DND-41 (cell line): Measurements from ENCODE around the gene CDH23.

ENCODE experiments used
- ATAC-seq: fragments of 200-7000 bp; cut with Tn5 transposase; 3 replicates; pipeline ENCODE4 v1.9.1; 2021; ENCODE audit warnings: low read depth; ENCODE audit not compliant: insufficient read depth
- DNase-seq: peaks from one replicate; pipeline ENCODE4 v3.0.0-alpha.2; 2020
- H2AFZ ChIP-seq: 2 replicates; pipeline ENCODE4 v1.6.0; 2012; ENCODE audit warnings: low read depth, low read length
- H3K27ac ChIP-seq: 2 replicates; pipeline ENCODE4 v1.5.1; 2012; ENCODE audit warnings: low read length, inconsistent platforms
- H3K27me3 ChIP-seq: fragments of 200-600 bp; sonication (generic); 2 replicates; pipeline ENCODE4 v1.6.0; 2012; ENCODE audit warnings: low read length, mild to moderate bottlenecking, inconsistent platforms; ENCODE audit not compliant: insufficient read depth, poor library complexity
- H3K36me3 ChIP-seq: 2 replicates; pipeline ENCODE4 v1.5.1; 2012; ENCODE audit warnings: low read length, inconsistent platforms; ENCODE audit not compliant: insufficient read depth
- H3K4me1 ChIP-seq: 2 replicates; pipeline ENCODE4 v1.5.1; 2012; ENCODE audit warnings: mild to moderate bottlenecking, low read length; ENCODE audit not compliant: insufficient read depth
- H3K4me2 ChIP-seq: 2 replicates; pipeline ENCODE4 v1.6.0; 2012; ENCODE audit warnings: mild to moderate bottlenecking, moderate library complexity, low read length, inconsistent platforms; ENCODE audit not compliant: insufficient read depth
- H3K4me3 ChIP-seq, 2 experiments: fragments of 200-600 bp in 1 of 2; shearing (Covaris generic) in 1 of 2; 2 replicates each; pipeline ENCODE4 v1.5.1; 2012 to 2016; ENCODE audit warnings: inconsistent platforms in 2 of 2, low read length in 2 of 2, mild to moderate bottlenecking in 2 of 2, low read depth in 1 of 2, moderate library complexity in 1 of 2
- H3K79me2 ChIP-seq: 2 replicates; pipeline ENCODE4 v1.6.0; 2012; ENCODE audit warnings: low read length, inconsistent platforms; ENCODE audit not compliant: insufficient read depth
- H3K9ac ChIP-seq: 2 replicates; pipeline ENCODE4 v1.6.0; 2012; ENCODE audit warnings: low read depth, mild to moderate bottlenecking, inconsistent platforms, low read length, moderate library complexity
- H3K9me3 ChIP-seq: 2 replicates; pipeline ENCODE4 v1.5.1; 2012; ENCODE audit warnings: low read length, moderate library complexity, mild to moderate bottlenecking, inconsistent platforms; ENCODE audit not compliant: insufficient read depth, severe bottlenecking
- H4K20me1 ChIP-seq: 2 replicates; pipeline ENCODE4 v1.6.0; 2012; ENCODE audit warnings: low read length; ENCODE audit not compliant: insufficient read depth
- EZH2 ChIP-seq: IDR thresholded peaks from 3 replicates; pipeline ENCODE4 v1.6.1; 2012; ENCODE audit warnings: borderline replicate concordance, low read depth, mild to moderate bottlenecking, moderate library complexity, low read length, inconsistent platforms; ENCODE audit not compliant: severe bottlenecking
- TF ChIP-seq, protein P1 (sequence below): IDR thresholded peaks from 2 replicates; pipeline ENCODE4 v1.5.1; 2012; ENCODE audit warnings: borderline replicate concordance, low read length, moderate library complexity, mild to moderate bottlenecking; ENCODE audit not compliant: poor library complexity, severe bottlenecking; ENCODE audit errors: extremely low read depth

The CDH23 gene

DNA sequence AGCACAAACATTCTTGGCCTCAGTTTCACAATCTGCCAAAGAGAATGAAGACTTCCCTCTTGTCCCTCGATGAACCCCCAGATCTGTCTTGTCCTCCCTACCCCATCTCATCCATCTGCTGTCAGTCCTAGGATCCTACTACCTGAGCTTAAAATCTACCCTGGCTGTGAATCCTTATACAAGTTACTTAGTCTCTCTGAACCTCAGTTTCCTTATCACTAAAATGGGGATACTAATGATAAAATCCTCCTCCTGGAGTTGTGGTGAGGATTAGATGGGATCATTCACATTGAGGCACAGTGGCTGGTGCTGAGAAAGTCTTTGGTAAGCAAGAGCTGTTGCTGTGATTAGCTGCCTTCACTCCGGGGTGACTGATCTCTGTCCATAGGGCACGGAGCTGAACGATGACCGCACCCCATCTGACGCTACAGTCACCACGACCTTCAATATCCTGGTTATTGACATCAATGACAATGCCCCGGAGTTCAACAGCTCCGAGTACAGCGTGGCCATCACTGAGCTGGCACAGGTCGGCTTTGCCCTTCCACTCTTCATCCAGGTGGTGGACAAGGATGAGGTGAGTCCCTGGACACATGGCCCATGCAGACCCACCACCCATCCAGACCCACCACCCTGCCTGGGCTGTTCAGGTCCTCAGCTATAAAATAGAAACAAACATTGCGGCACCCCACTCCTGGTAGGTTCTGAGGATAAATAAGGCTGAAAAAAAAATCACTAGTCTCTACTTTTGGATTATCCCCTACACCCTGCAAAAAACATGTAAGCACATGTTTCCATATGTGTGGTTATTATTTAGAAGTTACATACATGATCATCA, 220.3 kb downstream of the CDH23 start:
- Histone ChIP-seq H3K27me3 (peaks cover 3% of the 10 kb centered on the region), H3K4me2 (no peak overlapping the region), H3K4me3 (no peak overlapping the region), H3K9me3 (no peaks in the 10 kb centered on the region), H3K36me3 (no peaks in the 10 kb centered on the region), H3K4me1 (no peaks in the 10 kb centered on the region), H2AFZ (no peak overlapping the region), H3K79me2 (no peaks in the 10 kb centered on the region), H4K20me1 (no peaks in the 10 kb centered on the region), H3K27ac (no peak overlapping the region), H3K9ac (no peak overlapping the region)
- no peak for TF ChIP-seq EZH2
- TF ChIP-seq, protein P1, sequence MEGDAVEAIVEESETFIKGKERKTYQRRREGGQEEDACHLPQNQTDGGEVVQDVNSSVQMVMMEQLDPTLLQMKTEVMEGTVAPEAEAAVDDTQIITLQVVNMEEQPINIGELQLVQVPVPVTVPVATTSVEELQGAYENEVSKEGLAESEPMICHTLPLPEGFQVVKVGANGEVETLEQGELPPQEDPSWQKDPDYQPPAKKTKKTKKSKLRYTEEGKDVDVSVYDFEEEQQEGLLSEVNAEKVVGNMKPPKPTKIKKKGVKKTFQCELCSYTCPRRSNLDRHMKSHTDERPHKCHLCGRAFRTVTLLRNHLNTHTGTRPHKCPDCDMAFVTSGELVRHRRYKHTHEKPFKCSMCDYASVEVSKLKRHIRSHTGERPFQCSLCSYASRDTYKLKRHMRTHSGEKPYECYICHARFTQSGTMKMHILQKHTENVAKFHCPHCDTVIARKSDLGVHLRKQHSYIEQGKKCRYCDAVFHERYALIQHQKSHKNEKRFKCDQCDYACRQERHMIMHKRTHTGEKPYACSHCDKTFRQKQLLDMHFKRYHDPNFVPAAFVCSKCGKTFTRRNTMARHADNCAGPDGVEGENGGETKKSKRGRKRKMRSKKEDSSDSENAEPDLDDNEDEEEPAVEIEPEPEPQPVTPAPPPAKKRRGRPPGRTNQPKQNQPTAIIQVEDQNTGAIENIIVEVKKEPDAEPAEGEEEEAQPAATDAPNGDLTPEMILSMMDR: no peak
- ATAC-seq: no peak
- DNase-seq: no peak

DNA sequence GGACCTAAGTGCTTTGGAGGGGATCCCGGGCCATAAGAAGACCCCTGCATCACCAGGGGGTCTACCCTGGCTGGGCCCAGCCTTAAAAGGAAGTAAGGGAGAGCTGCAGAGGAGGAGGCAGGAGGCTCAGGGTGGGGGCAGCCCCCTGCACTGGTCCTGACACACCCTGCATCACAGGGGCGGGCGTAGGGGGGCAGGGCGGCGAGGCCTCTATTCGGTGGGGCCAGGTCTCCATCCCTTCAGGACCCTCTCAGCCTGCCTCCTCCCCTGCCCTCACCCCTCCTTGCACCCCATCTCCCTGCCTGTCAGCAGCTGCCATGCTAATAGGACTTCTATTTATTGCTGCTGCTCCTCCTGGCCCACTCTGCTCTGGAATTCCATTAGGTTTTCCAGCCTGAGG, 221.5 kb downstream of the CDH23 start:
- no peak overlapping the region for H2AFZ ChIP-seq
- ATAC-seq (no peak), DNase-seq (no peak)
- H3K4me3 ChIP-seq: no peak overlapping the region
- TF ChIP-seq EZH2: no peak
- TF ChIP-seq, protein P1: no peak
- H3K4me1 ChIP-seq: no peaks in the 10 kb centered on the region
- no peaks in the 10 kb centered on the region for H3K36me3 ChIP-seq
- H3K9me3 ChIP-seq: no peaks in the 10 kb centered on the region
- no peaks in the 10 kb centered on the region for H3K79me2 ChIP-seq
- no peak overlapping the region for H3K9ac ChIP-seq
- H3K27me3 ChIP-seq: peaks cover 4% of the 10 kb centered on the region
- H4K20me1 ChIP-seq: no peaks in the 10 kb centered on the region; the same call in 1 of the 2 replicates
- no peak overlapping the region for H3K27ac ChIP-seq
- H3K4me2 ChIP-seq: no peak overlapping the region

DNA sequence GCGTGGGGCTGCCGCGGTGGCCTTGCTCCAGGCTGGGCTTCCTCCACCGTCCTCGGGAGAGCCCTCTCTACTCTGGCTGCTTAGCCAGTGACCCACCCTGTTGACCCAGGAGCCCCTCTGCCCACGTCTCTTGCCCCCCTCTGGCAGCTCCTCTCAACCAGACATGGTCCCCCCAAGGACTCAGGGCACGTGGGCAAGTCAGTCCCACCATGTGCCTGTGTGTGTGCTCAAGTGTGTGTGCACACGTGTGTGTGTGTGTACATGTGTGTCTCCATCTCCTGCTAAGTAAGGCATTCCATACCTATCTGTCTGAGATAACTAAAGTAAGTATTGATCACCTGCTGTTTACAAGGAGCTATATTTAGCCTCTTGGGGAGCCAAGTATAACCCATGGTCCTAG, 221.9 kb downstream of the CDH23 start:
- no peak overlapping the region for H3K4me2 ChIP-seq
- no peaks in the 10 kb centered on the region for H3K4me1 ChIP-seq
- no peaks in the 10 kb centered on the region for H3K36me3 ChIP-seq
- no peak overlapping the region for H2AFZ ChIP-seq
- H3K27ac ChIP-seq: no peak overlapping the region
- TF ChIP-seq, protein P1: no peak
- no peak for TF ChIP-seq EZH2
- no peaks in the 10 kb centered on the region; the same call in 1 of the 2 replicates for H4K20me1 ChIP-seq
- no peaks in the 10 kb centered on the region for H3K9me3 ChIP-seq
- DNase-seq (no peak), ATAC-seq (no peak)
- peaks cover 7% of the 10 kb centered on the region for H3K27me3 ChIP-seq
- no peak overlapping the region for H3K4me3 ChIP-seq
- no peak overlapping the region for H3K9ac ChIP-seq
- no peaks in the 10 kb centered on the region for H3K79me2 ChIP-seq
